HPDE6-E6E7 (cell line): Measurements from ENCODE around the gene CNTN2.

ENCODE experiments used
- DNase-seq: peaks from one replicate; pipeline ENCODE4 v3.0.0; 2011; ENCODE audit warnings: missing footprints; ENCODE audit errors: extremely low spot score

CNTN2 gene

GRCh38 chr1:205018381-205018780 is 24.6 kb upstream of the CNTN2 start:
- DNase-seq, result no peak

GRCh38 chr1:205020466-205020865 is 22.5 kb upstream of the CNTN2 start:
- no peak for DNase-seq

- DNase-seq, result no peak
Observed at GRCh38 chr1:205024679-205025078, 18.3 kb upstream of the CNTN2 start.

- no peak for DNase-seq
Observed at GRCh38 chr1:205025239-205025638, 17.8 kb upstream of the CNTN2 start.

- DNase-seq, result no peak
Observed at GRCh38 chr1:205026181-205026580, 16.8 kb upstream of the CNTN2 start.

- DNase-seq, result no peak
Observed at GRCh38 chr1:205028390-205028789, 14.6 kb upstream of the CNTN2 start.

GRCh38 chr1:205028924-205029323 is 14.1 kb upstream of the CNTN2 start:
- DNase-seq, result no peak

- DNase-seq, result no peak
Observed at GRCh38 chr1:205030241-205030640, 12.8 kb upstream of the CNTN2 start.

GRCh38 chr1:205030896-205031295 is 12.1 kb upstream of the CNTN2 start:
- no peak for DNase-seq

GRCh38 chr1:205032508-205032907 is 10.5 kb upstream of the CNTN2 start:
- DNase-seq, result no peak

GRCh38 chr1:205037539-205037938 is 5.5 kb upstream of the CNTN2 start:
- DNase-seq, result no peak

GRCh38 chr1:205038132-205038786 is 4.8 kb upstream of the CNTN2 start:
- no peak for DNase-seq

GRCh38 chr1:205041001-205041715 is 1.9 kb upstream of the CNTN2 start:
- DNase-seq, result no peak

- DNase-seq, result no peak
Observed at GRCh38 chr1:205041998-205042910, 758 bp upstream of the CNTN2 start.

GRCh38 chr1:205043866-205044265 is 854 bp downstream of the CNTN2 start:
- DNase-seq, result no peak

- DNase-seq, result no peak
Observed at GRCh38 chr1:205044741-205045140, 1.7 kb downstream of the CNTN2 start.

- no peak for DNase-seq
Observed at GRCh38 chr1:205045146-205045545, 2.1 kb downstream of the CNTN2 start.

- no peak for DNase-seq
Observed at GRCh38 chr1:205046870-205047269, 3.9 kb downstream of the CNTN2 start.

GRCh38 chr1:205047764-205048231 is 4.8 kb downstream of the CNTN2 start:
- DNase-seq, result no peak

GRCh38 chr1:205048382-205048781 is 5.4 kb downstream of the CNTN2 start:
- no peak for DNase-seq

GRCh38 chr1:205049479-205049878 is 6.5 kb downstream of the CNTN2 start:
- DNase-seq, result no peak

- no peak for DNase-seq
Observed at GRCh38 chr1:205052690-205053089, 9.7 kb downstream of the CNTN2 start.
